ENCODE measurements around the gene PIGK. TPM values are rescaled to one million over a fixed set of nuclear protein-coding genes. Genes with fewer than 3 reads are reported as not detected.

PIGK gene
- total and polyA plus RNA-seq, 2 donors from 2014 or later, result 31.0 to 38.5 TPM

DNA sequence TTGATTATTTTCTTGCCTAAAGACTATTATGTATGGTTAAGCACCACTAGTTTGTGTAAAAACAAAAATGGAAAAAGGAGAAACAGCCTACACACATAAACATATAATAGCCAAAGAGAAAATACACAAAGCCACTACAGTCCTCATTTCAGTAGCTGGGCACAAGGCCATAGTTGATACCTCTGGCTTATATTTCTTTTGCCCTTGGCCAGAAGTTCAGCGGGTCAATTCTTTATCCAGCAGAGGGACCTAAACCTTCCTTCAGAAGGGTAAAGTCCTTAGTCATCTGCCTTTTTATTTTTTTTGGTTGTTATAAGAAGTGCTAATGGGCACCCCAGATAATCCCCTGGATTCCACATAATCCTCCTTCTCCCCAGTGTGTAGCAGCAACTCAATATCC is 134.1 kb downstream of the PIGK start:
- no peaks in the 10 kb centered on the region for H3K36me3 ChIP-seq (ENCODE audit: control insufficient read depth in 2 of 3, insufficient read depth in 3 of 3, low read length in 3 of 3)
- no peaks in the 10 kb centered on the region for H3K4me1 ChIP-seq (ENCODE audit: control insufficient read depth in 2 of 3, insufficient read depth in 2 of 3, low read depth in 1 of 3, low read length in 3 of 3)
- intact Hi-C loops (cut with DNase I), result no loop called here
- H3K9me3 ChIP-seq (ENCODE audit: control insufficient read depth in 2 of 3, insufficient read depth in 1 of 3, low read length in 3 of 3), result no peaks in the 10 kb centered on the region
- no peaks in the 10 kb centered on the region for H3K27me3 ChIP-seq (ENCODE audit: control insufficient read depth, insufficient read depth, low read length)
- H3K27ac ChIP-seq (ENCODE audit: low read depth in 2 of 2, low read length in 2 of 2), result no peak overlapping the region
- DNase-seq, result no peak
- no peak for TF ChIP-seq CTCF (IDR thresholded peaks at IDR 0.05; ENCODE audit: borderline replicate concordance, extremely low read depth, insufficient read depth)
- FAIRE-seq, result no peak
- no peak overlapping the region for H3K9ac ChIP-seq (ENCODE audit: low read length in 3 of 3)
- H3K4me3 ChIP-seq (ENCODE audit: low read length in 3 of 3), result no peak overlapping the region

DNA sequence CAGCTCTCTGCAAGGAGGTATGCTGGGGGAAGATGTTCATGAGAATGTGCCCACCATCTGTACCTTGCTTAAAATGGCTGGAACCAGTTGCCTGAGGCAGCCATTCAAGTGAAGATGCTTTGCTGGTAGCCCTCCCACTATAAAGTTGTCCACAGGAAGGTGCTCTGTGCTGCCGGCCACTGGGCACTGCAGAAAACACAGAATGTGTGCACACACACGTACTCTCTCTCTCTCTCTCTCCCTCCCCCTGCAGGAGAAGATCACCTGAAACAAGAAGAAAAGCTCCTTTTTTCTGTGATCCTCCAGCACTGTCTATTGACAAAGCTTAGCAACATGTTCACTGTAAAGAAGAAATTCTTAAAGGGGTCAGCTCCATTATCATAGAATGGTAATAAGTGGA is 134.8 kb downstream of the PIGK start:
- Histone ChIP-seq H3K36me3 (ENCODE audit: control insufficient read depth in 2 of 3, insufficient read depth in 3 of 3, low read length in 3 of 3) (no peaks in the 10 kb centered on the region), H3K9me3 (ENCODE audit: control insufficient read depth in 2 of 3, insufficient read depth in 1 of 3, low read length in 3 of 3) (no peaks in the 10 kb centered on the region), H3K4me1 (ENCODE audit: control insufficient read depth in 2 of 3, insufficient read depth in 2 of 3, low read depth in 1 of 3, low read length in 3 of 3) (no peaks in the 10 kb centered on the region), H3K27ac (ENCODE audit: low read depth in 2 of 2, low read length in 2 of 2) (no peak overlapping the region), H3K9ac (ENCODE audit: low read length in 3 of 3) (no peak overlapping the region), H3K4me3 (ENCODE audit: low read length in 3 of 3) (no peak overlapping the region), H3K27me3 (ENCODE audit: control insufficient read depth, insufficient read depth, low read length) (no peaks in the 10 kb centered on the region)
- FAIRE-seq (no peak), DNase-seq (no peak)
- no peak for TF ChIP-seq CTCF (IDR thresholded peaks at IDR 0.05; ENCODE audit: borderline replicate concordance, extremely low read depth, insufficient read depth)
- intact Hi-C loops (cut with DNase I), result no loop called here

GRCh38 chr1:77081834-77082233 is 137.4 kb downstream of the PIGK start:
- H3K9ac ChIP-seq (ENCODE audit: low read length in 3 of 3), result no peak overlapping the region
- H3K27ac ChIP-seq (ENCODE audit: low read depth in 2 of 2, low read length in 2 of 2), result no peak overlapping the region
- no peaks in the 10 kb centered on the region for H3K4me1 ChIP-seq (ENCODE audit: control insufficient read depth in 2 of 3, insufficient read depth in 2 of 3, low read depth in 1 of 3, low read length in 3 of 3)
- DNase-seq (no peak), FAIRE-seq (no peak)
- intact Hi-C loops (cut with DNase I), result no loop called here
- H3K27me3 ChIP-seq (ENCODE audit: control insufficient read depth, insufficient read depth, low read length), result no peaks in the 10 kb centered on the region
- H3K9me3 ChIP-seq (ENCODE audit: control insufficient read depth in 2 of 3, insufficient read depth in 1 of 3, low read length in 3 of 3), result no peaks in the 10 kb centered on the region
- no peak for TF ChIP-seq CTCF (IDR thresholded peaks at IDR 0.05; ENCODE audit: borderline replicate concordance, extremely low read depth, insufficient read depth)
- H3K4me3 ChIP-seq (ENCODE audit: low read length in 3 of 3), result no peak overlapping the region
- H3K36me3 ChIP-seq (ENCODE audit: control insufficient read depth in 2 of 3, insufficient read depth in 3 of 3, low read length in 3 of 3), result no peaks in the 10 kb centered on the region

GRCh38 chr1:77076759-77077158 is 142.5 kb downstream of the PIGK start:
- Histone ChIP-seq H3K9ac (ENCODE audit: low read length in 3 of 3) (no peak overlapping the region), H3K36me3 (ENCODE audit: control insufficient read depth in 2 of 3, insufficient read depth in 3 of 3, low read length in 3 of 3) (no peaks in the 10 kb centered on the region), H3K27me3 (ENCODE audit: control insufficient read depth, insufficient read depth, low read length) (no peaks in the 10 kb centered on the region), H3K27ac (ENCODE audit: low read depth in 2 of 2, low read length in 2 of 2) (no peak overlapping the region), H3K4me3 (ENCODE audit: low read length in 3 of 3) (no peak overlapping the region), H3K9me3 (ENCODE audit: control insufficient read depth in 2 of 3, insufficient read depth in 1 of 3, low read length in 3 of 3) (no peaks in the 10 kb centered on the region), H3K4me1 (ENCODE audit: control insufficient read depth in 2 of 3, insufficient read depth in 2 of 3, low read depth in 1 of 3, low read length in 3 of 3) (no peaks in the 10 kb centered on the region)
- DNase-seq, result no peak
- FAIRE-seq, result no peak
- intact Hi-C loops (cut with DNase I), result no loop called here
- TF ChIP-seq CTCF (IDR thresholded peaks at IDR 0.05; ENCODE audit: borderline replicate concordance, extremely low read depth, insufficient read depth), result no peak

Measured in kidney (tissue), 14 donors.